Activated CD8-positive, alpha-beta T cell treated with anti-CD3 and anti-CD28 coated beads for 36 hours (primary cell): ENCODE data around the gene XPO6. TPM values are rescaled to one million over a fixed set of nuclear protein-coding genes. Genes with fewer than 3 reads are reported as not detected.

Experiments
- ATAC-seq: fragments of 200-7000 bp; cut with Tn5 transposase; one replicate; pipeline ENCODE4 v1.10.0; 2021; ENCODE audit warnings: mild to moderate bottlenecking, moderate library complexity
- CTCF ChIA-PET: fragments of 350-600 bp; sonication (Branson Sonifier 250); formaldehyde crosslinking; loops from one replicate; lab custom pipeline; 2021; ENCODE audit warnings: antibody characterized with exemption; lab: Charles Lee
- POLR2A ChIA-PET: fragments of 350-600 bp; sonication (Branson Sonifier 250); formaldehyde crosslinking; loops from one replicate; lab custom pipeline; 2021; ENCODE audit warnings: antibody characterized with exemption; lab: Charles Lee
- DNase-seq: peaks from one replicate; pipeline ENCODE4 v3.0.0-alpha.2; 2020
- H3K27ac Mint-ChIP-seq: one replicate; pipeline ENCODE4 v1.8.0; 2021; ENCODE audit warnings: mild to moderate bottlenecking, mixed read lengths
- H3K27me3 Mint-ChIP-seq: one replicate; pipeline ENCODE4 v1.8.0; 2021; ENCODE audit warnings: mixed read lengths
- H3K36me3 Mint-ChIP-seq: one replicate; pipeline ENCODE4 v1.8.0; 2021; ENCODE audit warnings: low read depth, mixed read lengths
- H3K4me1 Mint-ChIP-seq: one replicate; pipeline ENCODE4 v1.8.0; 2021; ENCODE audit warnings: low read depth, mixed read lengths
- H3K4me3 Mint-ChIP-seq: one replicate; pipeline ENCODE4 v1.8.0; 2021; ENCODE audit warnings: mild to moderate bottlenecking, moderate library complexity, mixed read lengths
- H3K9me3 Mint-ChIP-seq: one replicate; pipeline ENCODE4 v1.8.0; 2021; ENCODE audit warnings: mixed read lengths
- CTCF ChIP-seq: fragments of 200-600 bp; IDR thresholded peaks from one replicate; pipeline ENCODE4 v1.8.0; 2022; ENCODE audit warnings: antibody characterized with exemption, mild to moderate bottlenecking
- intact Hi-C: fragments of 100-400 bp; cut with micrococcal nuclease; formaldehyde crosslinking; loops from one replicate; pipeline ENCODE4 v1.10.0; 2022
- total RNA-seq, 2 experiments: library from RNA; stranded (reverse); gene quantifications; one replicate each; pipeline ENCODE4 v1.2.3, GENCODE V29; 2021

The XPO6 gene
- total RNA-seq, 2 experiments from 2014 or later: 250 to 253 TPM

GRCh38 chr16:28062261-28062846, 149.4 kb downstream of the XPO6 start:
- ATAC-seq: no peak
- CTCF ChIA-PET: interaction anchor here (1.6 to 3.3 kb wide), 2 partner anchors 8 to 90 kb away, joined by 5 to 14 read pairs; no protein-coding TSS in a partner anchor
- no peaks in the 10 kb centered on the region for H3K36me3 Mint-ChIP-seq

GRCh38 chr16:28061352-28062101, 150.2 kb downstream of the XPO6 start:
- intact Hi-C loops: no loop called here
- no peak overlapping the region for H3K4me3 Mint-ChIP-seq
- ChIA-PET POLR2A (no interaction called here), CTCF (interaction anchor here (1.6 to 3.3 kb wide), 2 partner anchors 9 to 89 kb away, joined by 5 to 14 read pairs; no protein-coding TSS in a partner anchor)
- H3K36me3 Mint-ChIP-seq: no peaks in the 10 kb centered on the region
- ATAC-seq: no peak
- no peak for DNase-seq
- H3K9me3 Mint-ChIP-seq: no peaks in the 10 kb centered on the region
- peaks cover 49% of the 10 kb centered on the region for H3K27me3 Mint-ChIP-seq
- no peak for TF ChIP-seq CTCF
- H3K27ac Mint-ChIP-seq: no peak overlapping the region
- H3K4me1 Mint-ChIP-seq: peaks cover 5% of the 10 kb centered on the region

More at GRCh38 chr16:28062261-28062846, 149.4 kb downstream of the XPO6 start:
- no peak for DNase-seq
- Mint-ChIP-seq H3K27ac (no peak overlapping the region), H3K27me3 (peaks cover 45% of the 10 kb centered on the region), H3K9me3 (no peaks in the 10 kb centered on the region), H3K4me3 (no peak overlapping the region), H3K4me1 (peaks cover 5% of the 10 kb centered on the region)
- intact Hi-C loops: no loop called here
- no peak for TF ChIP-seq CTCF
- POLR2A ChIA-PET: no interaction called here

DNA sequence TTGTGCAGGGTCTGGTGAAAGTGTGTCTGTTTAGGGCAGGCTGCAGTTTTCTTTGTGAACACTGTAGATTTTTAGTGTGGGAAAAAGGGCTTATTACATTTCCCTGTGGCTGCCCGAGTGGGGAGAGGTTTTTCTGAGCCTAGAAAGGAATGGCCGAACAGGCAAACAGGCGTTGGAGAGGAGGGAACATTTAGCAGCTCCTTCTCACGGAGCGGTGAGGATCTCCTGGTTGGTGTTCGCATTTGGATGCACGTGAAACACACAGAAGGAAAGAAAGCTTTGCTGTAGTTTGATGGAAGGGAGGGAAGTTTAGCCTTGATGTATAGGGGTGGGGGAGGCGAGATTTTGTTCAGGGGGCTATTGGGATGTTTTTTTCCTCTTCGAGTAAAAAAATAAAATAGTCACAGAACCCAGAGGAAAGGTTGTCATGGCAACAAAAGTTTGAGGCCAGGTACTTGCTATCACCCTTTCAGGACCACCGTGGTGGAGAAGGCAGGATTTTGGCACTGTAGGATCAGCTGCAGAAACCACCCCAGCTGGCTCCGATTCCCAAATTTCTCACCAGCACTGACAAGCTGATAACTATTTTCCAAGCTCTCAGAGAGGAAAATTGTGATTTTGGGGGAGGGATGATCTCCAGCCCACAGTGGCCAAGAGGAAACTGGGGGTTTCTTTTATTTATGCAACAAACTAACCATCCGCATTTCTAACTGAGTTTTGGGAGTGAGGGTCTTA, 151.8 kb downstream of the XPO6 start:
- DNase-seq (no peak), ATAC-seq (no peak)
- CTCF ChIA-PET: interaction anchor here (0.6 to 3.3 kb wide), 2 partner anchors 11 to 88 kb away, joined by 3 to 14 read pairs; no protein-coding TSS in a partner anchor
- Mint-ChIP-seq H3K27ac (no peak overlapping the region), H3K9me3 (no peaks in the 10 kb centered on the region), H3K27me3 (peaks cover 44% of the 10 kb centered on the region), H3K4me3 (no peak overlapping the region), H3K4me1 (peaks cover 5% of the 10 kb centered on the region), H3K36me3 (no peaks in the 10 kb centered on the region)
- TF ChIP-seq CTCF: no peak
- intact Hi-C loops: no loop called here
- POLR2A ChIA-PET: interaction anchor here (1.0 kb wide), 1 partner anchor 10 kb away, joined by 3 read pairs; no protein-coding TSS in a partner anchor

DNA sequence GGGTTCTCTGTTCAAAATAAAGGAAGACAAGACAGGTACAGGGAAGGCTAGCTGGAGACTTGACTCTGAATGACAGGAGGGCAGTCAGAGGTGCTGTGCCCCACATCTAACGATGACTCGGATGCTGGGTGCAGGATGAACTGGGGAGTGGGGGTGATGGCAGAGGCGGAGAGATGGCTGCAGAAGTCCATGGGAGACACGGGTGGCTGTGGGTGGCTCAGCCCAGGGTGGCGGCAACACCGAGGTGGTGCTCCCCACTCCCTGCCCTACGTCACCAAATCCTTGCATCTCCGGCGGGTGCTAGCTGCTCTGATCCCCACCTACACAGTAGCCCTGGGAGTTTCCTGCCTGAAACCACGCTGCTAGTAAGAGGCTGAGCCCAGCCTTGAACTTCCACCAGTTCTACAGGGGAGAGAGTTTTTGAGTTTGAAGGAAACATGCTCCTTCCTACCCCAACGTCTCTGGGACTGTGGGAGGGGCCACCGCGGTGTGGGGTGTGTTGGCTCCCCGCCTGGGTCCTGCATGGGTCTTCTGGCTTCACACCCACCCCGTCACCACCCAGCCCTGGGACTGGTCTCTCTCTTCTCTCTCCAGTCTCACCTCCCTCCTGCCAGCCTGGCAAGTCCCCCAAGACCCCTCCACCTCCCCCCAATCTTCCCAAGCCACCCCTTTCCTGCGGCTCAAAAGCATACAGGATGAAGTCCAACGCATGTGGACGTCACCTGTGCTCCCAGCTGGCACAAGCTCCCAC, 152.8 kb downstream of the XPO6 start:
- ATAC-seq (peak; percentile 39), DNase-seq (peak; percentile 28)
- ChIA-PET POLR2A (interaction anchor here (1.0 kb wide), 1 partner anchor 11 kb away, joined by 3 read pairs; no protein-coding TSS in a partner anchor), CTCF (interaction anchor here (0.6 kb wide), 1 partner anchor 87 kb away, joined by 3 read pairs; no protein-coding TSS in a partner anchor)
- Mint-ChIP-seq H3K27ac (no peak overlapping the region), H3K27me3 (peaks cover 39% of the 10 kb centered on the region), H3K9me3 (no peaks in the 10 kb centered on the region), H3K4me1 (peaks cover 5% of the 10 kb centered on the region), H3K4me3 (no peak overlapping the region), H3K36me3 (no peaks in the 10 kb centered on the region)
- TF ChIP-seq CTCF: no peak
- intact Hi-C loops: no loop called here
